H1 (cell line): Measurements from ENCODE around the gene PORCN. TPM values are rescaled to one million over a fixed set of nuclear protein-coding genes. Genes with fewer than 3 reads are reported as not detected.

Experiments used
- ATF3 ChIP-seq: IDR thresholded peaks from 2 replicates; pipeline ENCODE4 v1.6.1; 2011; ENCODE audit warnings: low read depth, mild to moderate bottlenecking, low read length; ENCODE audit not compliant: insufficient read depth
- BACH1 ChIP-seq: IDR thresholded peaks from 2 replicates; pipeline ENCODE4 v1.6.1; 2012; ENCODE audit warnings: low read length, improper control_type of control experiment
- BRCA1 ChIP-seq: IDR thresholded peaks from 2 replicates; pipeline ENCODE4 v1.6.1; 2012; ENCODE audit warnings: low read depth, low read length, improper control_type of control experiment
- CBX5 ChIP-seq: fragments of 300-800, 300-1000 bp; sonication (generic); IDR thresholded peaks from 2 replicates; pipeline ENCODE4 v1.7.1; 2016; ENCODE audit warnings: antibody characterized with exemption, low read length, low read depth
- CBX8 ChIP-seq: fragments of 300-800, 300-1000 bp; sonication (generic); IDR thresholded peaks from 2 replicates; pipeline ENCODE4 v1.7.1; 2016; ENCODE audit warnings: low read depth, low read length, borderline replicate concordance
- CHD2 ChIP-seq: IDR thresholded peaks from 2 replicates; pipeline ENCODE4 v1.6.1; 2012; ENCODE audit warnings: low read length, improper control_type of control experiment
- CREB1 ChIP-seq: IDR thresholded peaks from 2 replicates; pipeline ENCODE4 v1.6.1; 2012; ENCODE audit warnings: inconsistent platforms
- CTBP2 ChIP-seq: IDR thresholded peaks from 2 replicates; pipeline ENCODE4 v1.7.0; 2011; ENCODE audit warnings: borderline replicate concordance, mild to moderate bottlenecking, moderate library complexity, mixed read lengths, low read length; ENCODE audit not compliant: insufficient read depth, insufficient read length
- EP300 ChIP-seq, 2 experiments: IDR thresholded peaks; 1 replicate in 1 of 2; 2 replicates in 1 of 2; pipeline ENCODE4 v1.6.1; 2011 to 2012; ENCODE audit warnings: low read depth in 2 of 2, low read length in 2 of 2, mild to moderate bottlenecking in 2 of 2, borderline replicate concordance in 1 of 2, inconsistent platforms in 1 of 2, moderate library complexity in 1 of 2
- EZH2 ChIP-seq: fragments of 200-600 bp; sonication (generic); IDR thresholded peaks from 2 replicates; pipeline ENCODE4 v1.7.1; 2012; ENCODE audit warnings: low read depth, mild to moderate bottlenecking, moderate library complexity, low read length, inconsistent platforms; ENCODE audit not compliant: severe bottlenecking
- HDAC2 ChIP-seq, 2 experiments: fragments of 300-600 bp in 1 of 2; sonication (generic) in 1 of 2; IDR thresholded peaks; 2 replicates each; pipeline ENCODE4 v1.6.1; 2011 to 2012; ENCODE audit warnings: low read depth in 2 of 2, low read length in 2 of 2, mild to moderate bottlenecking in 2 of 2, moderate library complexity in 2 of 2, borderline replicate concordance in 1 of 2, inconsistent platforms in 1 of 2
- JUND ChIP-seq: IDR thresholded peaks from 2 replicates; pipeline ENCODE4 v1.6.1; 2011; ENCODE audit warnings: mild to moderate bottlenecking, improper control_type of control experiment, low read length
- KDM1A ChIP-seq: fragments of 200-600, 300-600 bp; sonication (generic); IDR thresholded peaks from 2 replicates; pipeline ENCODE4 v1.7.1; 2016; ENCODE audit warnings: mild to moderate bottlenecking, low read length, borderline replicate concordance
- NANOG ChIP-seq: IDR thresholded peaks from 2 replicates; pipeline ENCODE4 v1.6.1; 2011; ENCODE audit warnings: low read length, low read depth, mild to moderate bottlenecking, inconsistent platforms; ENCODE audit not compliant: insufficient read depth, poor library complexity, severe bottlenecking
- NRF1 ChIP-seq: IDR thresholded peaks from 2 replicates; pipeline ENCODE4 v1.6.1; 2011; ENCODE audit warnings: mild to moderate bottlenecking, low read depth, low read length, improper control_type of control experiment
- PHF8 ChIP-seq: fragments of 200-600 bp; sonication (generic); conservative IDR thresholded peaks from 2 replicates; pipeline ENCODE4 v1.7.1; 2012; ENCODE audit warnings: low read depth, mild to moderate bottlenecking, inconsistent platforms, low read length, moderate library complexity
- RBBP5 ChIP-seq: IDR thresholded peaks from 2 replicates; pipeline ENCODE4 v1.7.1; 2012; ENCODE audit warnings: low read depth, mild to moderate bottlenecking, inconsistent platforms, low read length, moderate library complexity, borderline replicate concordance
- SAP30 ChIP-seq: fragments of 300-600 bp; sonication (generic); IDR thresholded peaks from 2 replicates; pipeline ENCODE4 v1.7.1; 2012; ENCODE audit warnings: low read length, moderate library complexity, mild to moderate bottlenecking, inconsistent platforms; ENCODE audit not compliant: insufficient read depth, insufficient replicate concordance
- SIRT6 ChIP-seq: IDR thresholded peaks from one replicate; pipeline ENCODE4 v1.7.1; 2012; ENCODE audit warnings: low read length, inconsistent platforms
- SIX5 ChIP-seq: IDR thresholded peaks from 2 replicates; pipeline ENCODE4 v1.6.1; 2011; ENCODE audit warnings: mild to moderate bottlenecking, low read depth, low read length
- TEAD4 ChIP-seq: IDR thresholded peaks from 2 replicates; pipeline ENCODE4 v1.6.1; 2012; ENCODE audit warnings: low read depth, low read length, inconsistent platforms, mixed read lengths
- ZNF274 ChIP-seq: IDR thresholded peaks from 2 replicates; pipeline ENCODE4 v1.7.0; 2012; ENCODE audit warnings: low read length, borderline replicate concordance; ENCODE audit errors: extremely low read depth
- polyA plus RNA-seq, 7 experiments: library from polyadenylated mRNA; depleted of rRNA in 3 of 7; stranded (reverse) in 5 of 7; unstranded in 2 of 7; fragments of >200 nt in 5 of 7; fragments of 200-250 nt in 2 of 7; gene quantifications; 1 replicate in 5 of 7; 2 replicates in 1 of 7; 4 replicates in 1 of 7; pipeline versions ENCODE4 v1.2.1 to v1.2.3, GENCODE V29; 2011 to 2013; ENCODE audit warnings: missing spikeins in 2 of 7, mixed read lengths in 2 of 7
- total RNA-seq: library from RNA; stranded (reverse); fragmentation: NEBNext Ultra II Directional; extraction: Animal tissue kit (Norgen Biotek cat#: 25700); gene quantifications from 2 replicates; pipeline ENCODE4 v1.2.1, GENCODE V29; 2021
- TF ChIP-seq, protein P1 (sequence below): IDR thresholded peaks from 2 replicates; pipeline ENCODE4 v1.6.1; 2012; ENCODE audit warnings: inconsistent platforms

The PORCN gene
- total and polyA plus RNA-seq, 2 of the 8 experiments (the other 6 are each of a cell fraction or from before 2014, with no cell fraction given) = 14.6 to 34.1 TPM

GRCh38 chrX:48539345-48540027 lies 30.7 kb downstream of the PORCN start, which contains the start of gene TBC1D25 (continued):
- TF ChIP-seq NANOG (no peak), CTBP2 (no peak), NRF1 (peak; percentile 69), KDM1A (no peak), CBX8 (no peak), EP300 (IDR thresholded peaks at IDR 0.05; ENCODE audit: borderline replicate concordance in 1 of 2, low read depth in 2 of 2, low read length in 2 of 2) (no peak), EZH2 (no peak), HDAC2 (IDR thresholded peaks at IDR 0.05; ENCODE audit: borderline replicate concordance in 1 of 2, low read depth in 2 of 2, low read length in 2 of 2) (no peak), BACH1 (peak; percentile 41; the same call in 1 of the 2 replicates), PHF8 (peak; percentile 54; the same call in 1 of the 2 replicates), ZNF274 (no peak), SIX5 (no peak), SIRT6 (no peak), CBX5 (no peak), CREB1 (peak; percentile 96), JUND (peak; percentile 83), ATF3 (no peak), BRCA1 (no peak), SAP30 (no peak), CHD2 (no peak), RBBP5 (no peak), TEAD4 (no peak)
- TF ChIP-seq, protein P1, sequence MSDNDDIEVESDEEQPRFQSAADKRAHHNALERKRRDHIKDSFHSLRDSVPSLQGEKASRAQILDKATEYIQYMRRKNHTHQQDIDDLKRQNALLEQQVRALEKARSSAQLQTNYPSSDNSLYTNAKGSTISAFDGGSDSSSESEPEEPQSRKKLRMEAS = peak; percentile 60
